Astrocyte (in vitro differentiated cells and primary cell): ENCODE results near the gene CDH22. TPM values are rescaled to one million over a fixed set of nuclear protein-coding genes. Genes with fewer than 3 reads are reported as not detected.
A peak's percentile ranks its signal among the peaks of the same experiment; 100 is the strongest.

Experiments
- DNase-seq: peaks from one replicate; pipeline ENCODE4 v3.0.0-alpha.2; 2010; ENCODE audit warnings: low read depth
- FAIRE-seq: peaks from 2 replicates; lab custom pipeline; 2011; peaks lifted over from hg19 to GRCh38; lab: Jason Lieb, UNC
- H2AFZ ChIP-seq: 2 replicates; pipeline ENCODE4 v1.6.0; 2012; ENCODE audit warnings: low read depth, low read length, inconsistent platforms
- H3K27ac ChIP-seq: 2 replicates; pipeline ENCODE4 v1.5.1; 2011; ENCODE audit warnings: low read depth, low read length, inconsistent platforms
- H3K27me3 ChIP-seq: 2 replicates; pipeline ENCODE4 v1.6.0; 2011; ENCODE audit warnings: low read length, inconsistent platforms; ENCODE audit not compliant: insufficient read depth
- H3K36me3 ChIP-seq: 2 replicates; pipeline ENCODE4 v1.5.1; 2011; ENCODE audit warnings: low read length, inconsistent platforms; ENCODE audit not compliant: insufficient read depth
- H3K4me1 ChIP-seq: 2 replicates; pipeline ENCODE4 v1.5.1; 2011; ENCODE audit warnings: low read length, inconsistent platforms; ENCODE audit not compliant: insufficient read depth
- H3K4me2 ChIP-seq: 2 replicates; pipeline ENCODE4 v1.6.0; 2012; ENCODE audit warnings: low read length, inconsistent platforms
- H3K4me3 ChIP-seq: 2 replicates; pipeline ENCODE4 v1.5.1; 2011; ENCODE audit warnings: low read depth, mild to moderate bottlenecking, low read length, inconsistent platforms; ENCODE audit not compliant: insufficient read depth
- H3K79me2 ChIP-seq: 2 replicates; pipeline ENCODE4 v1.6.0; 2012; ENCODE audit warnings: mild to moderate bottlenecking, low read length, inconsistent platforms; ENCODE audit not compliant: insufficient read depth
- H3K9ac ChIP-seq: 2 replicates; pipeline ENCODE4 v1.6.0; 2012; ENCODE audit warnings: mild to moderate bottlenecking, low read length, inconsistent platforms
- H3K9me3 ChIP-seq: 2 replicates; pipeline ENCODE4 v1.5.1; 2012; ENCODE audit warnings: low read depth, mild to moderate bottlenecking, low read length, inconsistent platforms; ENCODE audit not compliant: insufficient read depth
- H4K20me1 ChIP-seq: 2 replicates; pipeline ENCODE4 v1.6.0; 2012; ENCODE audit warnings: low read length, inconsistent platforms; ENCODE audit not compliant: insufficient read depth
- H3K27ac Mint-ChIP-seq: one replicate; pipeline ENCODE4 v1.8.0; 2021; ENCODE audit warnings: mild to moderate bottlenecking, mixed read lengths; ENCODE audit not compliant: unreplicated experiment
- H3K27me3 Mint-ChIP-seq: one replicate; pipeline ENCODE4 v1.8.0; 2021; ENCODE audit warnings: low read depth, mixed read lengths; ENCODE audit not compliant: unreplicated experiment
- H3K36me3 Mint-ChIP-seq: one replicate; pipeline ENCODE4 v1.8.0; 2021; ENCODE audit warnings: low read depth, mixed read lengths; ENCODE audit not compliant: unreplicated experiment
- H3K4me1 Mint-ChIP-seq: one replicate; pipeline ENCODE4 v1.8.0; 2021; ENCODE audit warnings: low read depth, mixed read lengths; ENCODE audit not compliant: unreplicated experiment
- H3K4me3 Mint-ChIP-seq: one replicate; pipeline ENCODE4 v1.8.0; 2021; ENCODE audit warnings: mild to moderate bottlenecking, moderate library complexity, mixed read lengths; ENCODE audit not compliant: unreplicated experiment
- H3K9me3 Mint-ChIP-seq: one replicate; pipeline ENCODE4 v1.8.0; 2021; ENCODE audit warnings: mild to moderate bottlenecking, mixed read lengths; ENCODE audit not compliant: unreplicated experiment
- CTCF ChIP-seq: IDR thresholded peaks from 2 replicates; pipeline ENCODE4 v1.5.1; 2011; ENCODE audit warnings: low read depth, mild to moderate bottlenecking, inconsistent platforms, low read length, moderate library complexity; ENCODE audit not compliant: insufficient read depth
- EZH2 ChIP-seq: IDR thresholded peaks from 2 replicates; pipeline ENCODE4 v1.6.1; 2012; ENCODE audit warnings: mild to moderate bottlenecking, low read length, inconsistent platforms; ENCODE audit not compliant: insufficient read depth
- total RNA-seq: library from RNA; stranded (reverse); gene quantifications from 2 replicates; pipeline ENCODE4 v1.2.1, GENCODE V29; 2021

Gene CDH22
- total RNA-seq, 1 donor from 2014 or later: not detected

- Histone ChIP-seq H3K4me1 (no peaks in the 10 kb centered on the region), H3K9me3 (no peaks in the 10 kb centered on the region), H3K36me3 (no peaks in the 10 kb centered on the region), H3K27me3 (peaks cover 25% of the 10 kb centered on the region), H3K4me2 (no peak overlapping the region), H3K27ac (no peak overlapping the region), H4K20me1 (no peaks in the 10 kb centered on the region), H3K9ac (no peak overlapping the region), H3K4me3 (no peak overlapping the region), H2AFZ (no peak overlapping the region), H3K79me2 (no peaks in the 10 kb centered on the region)
- FAIRE-seq: no peak
- Mint-ChIP-seq H3K4me1 (no peaks in the 10 kb centered on the region), H3K9me3 (no peaks in the 10 kb centered on the region), H3K27ac (no peak overlapping the region), H3K36me3 (no peaks in the 10 kb centered on the region), H3K27me3 (peaks cover 55% of the 10 kb centered on the region), H3K4me3 (no peak overlapping the region)
- DNase-seq: no peak
- TF ChIP-seq EZH2 (no peak), CTCF (no peak)
These were observed 19.3 kb upstream of the CDH22 start for GRCh38 chr20:46327557-46327956.

GRCh38 chr20:46325789-46326188 is 17.5 kb upstream of the CDH22 start:
- Histone ChIP-seq H3K4me1 (no peaks in the 10 kb centered on the region), H3K27me3 (peaks cover 28% of the 10 kb centered on the region), H4K20me1 (no peaks in the 10 kb centered on the region), H3K9ac (no peak overlapping the region), H3K36me3 (no peaks in the 10 kb centered on the region), H3K4me3 (no peak overlapping the region), H3K9me3 (no peaks in the 10 kb centered on the region), H3K4me2 (no peak overlapping the region), H3K79me2 (no peaks in the 10 kb centered on the region), H2AFZ (no peak overlapping the region), H3K27ac (no peak overlapping the region)
- DNase-seq (no peak), FAIRE-seq (no peak)
- H3K4me3 Mint-ChIP-seq: no peak overlapping the region
- no peaks in the 10 kb centered on the region for H3K4me1 Mint-ChIP-seq
- TF ChIP-seq EZH2 (no peak), CTCF (no peak)
- no peaks in the 10 kb centered on the region for H3K9me3 Mint-ChIP-seq
- no peaks in the 10 kb centered on the region for H3K36me3 Mint-ChIP-seq
- H3K27ac Mint-ChIP-seq: no peak overlapping the region
- peaks cover 60% of the 10 kb centered on the region for H3K27me3 Mint-ChIP-seq

GRCh38 chr20:46324960-46325703 is 16.8 kb upstream of the CDH22 start:
- Histone ChIP-seq H3K4me2 (no peak overlapping the region), H3K27me3 (peaks cover 29% of the 10 kb centered on the region), H3K9ac (no peak overlapping the region), H3K27ac (no peak overlapping the region), H3K36me3 (no peaks in the 10 kb centered on the region), H2AFZ (no peak overlapping the region), H3K4me1 (no peaks in the 10 kb centered on the region), H3K79me2 (no peaks in the 10 kb centered on the region), H3K9me3 (no peaks in the 10 kb centered on the region), H4K20me1 (no peaks in the 10 kb centered on the region), H3K4me3 (no peak overlapping the region)
- DNase-seq (no peak), FAIRE-seq (no peak)
- Mint-ChIP-seq H3K36me3 (no peaks in the 10 kb centered on the region), H3K27ac (no peak overlapping the region), H3K4me3 (no peak overlapping the region), H3K9me3 (no peaks in the 10 kb centered on the region), H3K27me3 (peaks cover 60% of the 10 kb centered on the region), H3K4me1 (no peaks in the 10 kb centered on the region)
- TF ChIP-seq CTCF (peak; percentile 17), EZH2 (no peak)
